ENCODE data around the gene UPP1. TPM values are rescaled to one million over a fixed set of nuclear protein-coding genes. Genes with fewer than 3 reads are reported as not detected.

UPP1 gene
- total RNA-seq, 1 experiment from 2014 or later: 119 TPM

GRCh38 chr7:48154792-48155413 is 65.8 kb downstream of the UPP1 start:
- intact Hi-C loops (cut with micrococcal nuclease; ENCODE audit: unreplicated experiment): loop anchor here (1.0 to 2.0 kb wide), 4 partner anchors 45 to 888 kb away; no protein-coding TSS in a partner anchor
- Histone ChIP-seq H3K4me3 (no peak overlapping the region), H3K36me3 (ENCODE audit: low read depth) (no peaks in the 10 kb centered on the region), H3K9me2 (ENCODE audit: insufficient read depth) (no peaks in the 10 kb centered on the region), H2AFZ (no peak overlapping the region), H3F3A (ENCODE audit: insufficient read depth, low read depth) (no peaks in the 10 kb centered on the region), H3K27me3 (ENCODE audit: insufficient read depth, low read depth) (peaks cover 32% of the 10 kb centered on the region), H3K4me2 (no peak overlapping the region), H3K27ac (no peak overlapping the region), H3K9me3 (ENCODE audit: insufficient read depth, low read depth) (peaks cover 12% of the 10 kb centered on the region; the same call in 1 of the 2 replicates), H3K79me2 (ENCODE audit: low read depth) (no peaks in the 10 kb centered on the region), H3K4me1 (replicated peaks; ENCODE audit: insufficient read depth) (peaks cover 7% of the 10 kb centered on the region; the same call in 1 of the 2 replicates), H4K20me1 (ENCODE audit: insufficient read depth) (no peaks in the 10 kb centered on the region)
- ChIA-PET POLR2A (ENCODE audit: unreplicated experiment) (no interaction called here), CTCF (interaction anchor here (0.5 to 1.7 kb wide), 14 partner anchors 11 to 889 kb away, joined by 3 to 15 read pairs (median 6); no protein-coding TSS in a partner anchor)
- no peak for TF ChIP-seq EZH2 (IDR thresholded peaks at IDR 0.05; ENCODE audit: low read depth)
- TF ChIP-seq, protein P1, sequence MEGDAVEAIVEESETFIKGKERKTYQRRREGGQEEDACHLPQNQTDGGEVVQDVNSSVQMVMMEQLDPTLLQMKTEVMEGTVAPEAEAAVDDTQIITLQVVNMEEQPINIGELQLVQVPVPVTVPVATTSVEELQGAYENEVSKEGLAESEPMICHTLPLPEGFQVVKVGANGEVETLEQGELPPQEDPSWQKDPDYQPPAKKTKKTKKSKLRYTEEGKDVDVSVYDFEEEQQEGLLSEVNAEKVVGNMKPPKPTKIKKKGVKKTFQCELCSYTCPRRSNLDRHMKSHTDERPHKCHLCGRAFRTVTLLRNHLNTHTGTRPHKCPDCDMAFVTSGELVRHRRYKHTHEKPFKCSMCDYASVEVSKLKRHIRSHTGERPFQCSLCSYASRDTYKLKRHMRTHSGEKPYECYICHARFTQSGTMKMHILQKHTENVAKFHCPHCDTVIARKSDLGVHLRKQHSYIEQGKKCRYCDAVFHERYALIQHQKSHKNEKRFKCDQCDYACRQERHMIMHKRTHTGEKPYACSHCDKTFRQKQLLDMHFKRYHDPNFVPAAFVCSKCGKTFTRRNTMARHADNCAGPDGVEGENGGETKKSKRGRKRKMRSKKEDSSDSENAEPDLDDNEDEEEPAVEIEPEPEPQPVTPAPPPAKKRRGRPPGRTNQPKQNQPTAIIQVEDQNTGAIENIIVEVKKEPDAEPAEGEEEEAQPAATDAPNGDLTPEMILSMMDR (conservative IDR thresholded peaks at IDR 0.05): peak; percentile 93
- no TSS peak for BruUV-seq (replicated peaks)
- peak; percentile 63 to 66 for DNase-seq

Other genes with a start within 250 kb of the UPP1 start
- gene PKD1L1, start 140.8 kb upstream of the UPP1 start, total RNA-seq (2021): 0.07 and 0.08 TPM in 2 replicates
- gene HUS1, start 109.7 kb upstream of the UPP1 start, total RNA-seq (2021): 28.4 and 43.5 TPM in 2 replicates
- gene SUN3, start 60.2 kb upstream of the UPP1 start, total RNA-seq (2021): 0.24 TPM in 1 of 2 replicates, not detected in the other
- 0.90 and 2.5 TPM in 2 replicates for gene C7orf57, start 53.7 kb upstream of the UPP1 start, total RNA-seq (2021)
- gene ABCA13, start 82.2 kb downstream of the UPP1 start, total RNA-seq (2021): 0.10 and 0.76 TPM in 2 replicates